Inflammatory macrophage treated with lipopolysaccharide for 4 hours (primary cell): Measurements from ENCODE around the gene CLIP1.

Experiments
- DNase-seq: peaks from one replicate; pipeline ENCODE4 v3.0.0-alpha.2; 2020

The CLIP1 gene

DNA sequence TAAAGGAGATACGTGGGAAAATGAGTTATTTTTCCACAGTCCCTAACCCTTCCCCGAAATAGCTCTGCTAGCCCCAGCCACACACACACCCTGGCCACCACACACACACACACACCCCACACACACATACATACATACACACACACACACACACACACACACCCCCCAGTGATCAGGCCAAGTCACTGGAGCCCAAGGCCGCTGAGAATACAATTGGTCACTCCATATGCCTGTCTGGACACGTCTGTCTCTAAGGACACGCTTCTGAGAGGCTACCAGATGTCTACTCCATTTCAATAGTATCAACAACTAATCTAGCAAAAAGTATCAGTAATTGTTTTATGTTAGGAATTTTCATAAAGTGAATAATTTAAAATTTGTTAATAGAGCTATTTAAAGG, 183.6 kb downstream of the CLIP1 start:
- DNase-seq = no peak

DNA sequence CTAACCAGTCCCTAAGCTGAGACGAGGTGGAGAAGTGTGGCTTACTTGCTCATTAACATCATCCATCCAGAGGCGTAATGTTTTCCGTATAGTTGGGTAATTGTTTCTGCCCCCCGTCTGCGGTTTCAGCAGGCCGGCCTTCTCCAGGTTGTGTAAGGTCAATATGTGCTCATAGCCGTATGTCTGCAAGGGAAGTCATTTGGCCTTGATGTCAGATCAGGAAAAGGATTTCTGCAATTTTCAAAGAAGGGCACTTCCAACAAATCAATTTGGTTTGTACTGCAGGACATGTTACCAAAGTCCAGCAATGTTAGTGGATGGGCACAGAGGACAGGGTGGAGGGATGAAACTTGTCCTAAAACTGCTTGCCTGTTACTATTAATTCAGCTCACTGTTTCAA, 186.7 kb downstream of the CLIP1 start:
- DNase-seq = peak; percentile 47

DNA sequence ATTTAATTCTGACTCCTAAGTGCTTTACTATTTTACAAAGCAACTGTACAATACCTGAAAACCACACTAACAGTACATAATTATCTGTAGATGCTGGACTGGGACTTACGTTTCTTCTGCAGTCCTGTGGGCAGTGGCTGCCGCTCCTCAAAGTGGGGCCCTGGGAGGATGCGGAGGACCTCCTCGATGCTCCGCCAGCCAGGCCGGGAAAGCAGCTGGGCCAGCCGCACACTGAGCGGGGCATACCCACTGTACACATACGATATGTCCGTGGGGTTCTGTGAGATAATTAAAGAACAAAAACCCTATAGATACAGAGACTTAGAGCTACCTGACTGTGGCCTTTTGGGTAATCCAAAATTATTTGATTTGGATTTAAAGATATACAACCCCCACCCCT, 189.8 kb downstream of the CLIP1 start:
- DNase-seq = no peak

DNA sequence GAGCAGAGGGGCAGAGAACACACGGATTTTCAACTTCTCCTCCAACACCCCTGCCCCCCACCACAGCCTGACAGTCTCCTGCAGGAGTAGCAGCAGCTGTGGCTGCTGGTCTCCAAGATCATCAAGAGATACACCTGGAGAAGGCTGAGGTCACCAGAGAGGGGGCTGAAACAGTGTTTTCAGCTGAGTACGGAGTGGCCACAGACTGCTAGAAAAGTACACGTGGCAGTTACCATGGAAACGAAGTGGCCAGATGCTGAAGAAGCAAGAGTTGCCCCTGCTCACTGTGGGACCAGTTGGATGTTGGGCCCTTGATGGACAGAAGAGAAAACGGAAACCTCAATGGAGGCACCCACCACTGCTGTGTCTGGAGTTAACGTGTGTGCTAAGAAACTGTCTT, 191.7 kb downstream of the CLIP1 start:
- DNase-seq = no peak

DNA sequence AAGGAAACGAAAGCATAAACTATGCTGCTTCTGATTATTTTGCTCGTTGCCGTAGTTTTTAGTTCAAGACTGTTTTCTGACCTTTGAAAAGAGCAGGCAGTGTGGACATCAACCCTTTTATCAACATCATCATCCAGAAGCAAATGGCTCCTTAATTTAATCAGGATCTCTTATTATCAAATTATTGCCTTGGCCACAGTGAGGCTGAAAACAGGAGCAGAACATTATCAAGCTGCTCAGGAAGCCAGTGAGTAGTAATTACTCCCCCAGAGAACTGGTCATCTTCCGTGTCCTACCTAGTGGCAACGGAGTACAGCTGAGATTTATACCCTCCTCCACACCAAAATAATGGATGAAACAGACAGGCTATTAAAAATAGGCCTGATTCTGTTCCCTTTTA, 194.4 kb downstream of the CLIP1 start:
- DNase-seq = no peak

DNA sequence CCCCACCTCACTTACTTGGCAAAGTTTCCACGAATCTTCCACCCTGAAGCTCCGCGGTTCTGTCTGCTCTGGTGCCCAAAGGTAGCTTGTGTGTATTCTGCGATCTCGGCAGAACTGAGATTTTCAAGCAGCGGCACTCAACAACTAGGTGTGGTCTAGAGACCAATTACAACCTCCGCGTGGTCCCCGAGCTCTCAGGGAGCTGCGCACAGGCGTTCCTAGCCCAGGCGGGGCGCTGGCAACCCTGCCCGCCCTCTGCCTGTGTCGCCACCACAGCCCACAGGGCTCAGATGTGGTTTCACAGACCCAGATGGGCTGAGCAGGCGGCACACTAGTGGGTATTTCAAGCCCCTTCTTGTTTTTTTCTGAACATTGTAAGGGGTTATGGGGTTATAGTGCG, 195.1 kb downstream of the CLIP1 start:
- DNase-seq = no peak

DNA sequence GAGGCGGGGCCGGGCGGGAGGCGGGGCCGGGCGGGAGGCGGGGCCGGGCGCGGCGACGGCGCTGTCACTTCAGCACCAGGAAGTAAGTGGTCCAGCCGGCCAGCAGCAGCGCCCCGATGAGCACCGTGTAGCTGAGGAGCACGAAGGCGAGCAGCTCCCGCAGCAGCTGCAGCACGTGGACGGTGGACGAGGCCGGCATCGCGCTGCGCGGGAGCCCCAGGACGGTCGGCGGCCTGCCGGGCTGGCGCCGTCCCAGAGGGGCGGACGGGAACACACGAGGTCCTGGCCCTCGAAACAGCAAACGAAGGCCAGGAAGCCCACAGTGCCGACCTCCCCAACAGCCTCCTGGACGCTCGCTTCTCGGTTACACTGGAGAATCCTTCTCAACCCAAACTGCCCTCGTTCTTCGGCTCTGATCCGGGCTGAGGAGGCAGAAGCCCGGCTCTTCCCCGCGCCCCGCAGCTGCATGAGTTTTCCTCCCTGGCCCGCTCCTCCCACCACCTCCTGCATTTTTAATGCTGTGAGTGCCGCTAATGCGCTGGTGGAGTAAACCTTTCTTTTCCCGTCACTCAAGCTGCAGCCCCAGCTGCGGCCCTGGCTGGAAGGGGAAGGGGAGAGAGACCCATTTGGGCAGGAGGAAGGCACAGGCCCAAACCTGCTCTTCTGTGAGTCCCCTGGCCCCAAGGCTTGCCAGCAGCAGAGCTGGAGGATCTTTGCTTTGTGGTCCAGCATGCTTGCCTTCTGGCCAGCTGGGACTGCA, 195.9 kb downstream of the CLIP1 start:
- no peak for DNase-seq

DNA sequence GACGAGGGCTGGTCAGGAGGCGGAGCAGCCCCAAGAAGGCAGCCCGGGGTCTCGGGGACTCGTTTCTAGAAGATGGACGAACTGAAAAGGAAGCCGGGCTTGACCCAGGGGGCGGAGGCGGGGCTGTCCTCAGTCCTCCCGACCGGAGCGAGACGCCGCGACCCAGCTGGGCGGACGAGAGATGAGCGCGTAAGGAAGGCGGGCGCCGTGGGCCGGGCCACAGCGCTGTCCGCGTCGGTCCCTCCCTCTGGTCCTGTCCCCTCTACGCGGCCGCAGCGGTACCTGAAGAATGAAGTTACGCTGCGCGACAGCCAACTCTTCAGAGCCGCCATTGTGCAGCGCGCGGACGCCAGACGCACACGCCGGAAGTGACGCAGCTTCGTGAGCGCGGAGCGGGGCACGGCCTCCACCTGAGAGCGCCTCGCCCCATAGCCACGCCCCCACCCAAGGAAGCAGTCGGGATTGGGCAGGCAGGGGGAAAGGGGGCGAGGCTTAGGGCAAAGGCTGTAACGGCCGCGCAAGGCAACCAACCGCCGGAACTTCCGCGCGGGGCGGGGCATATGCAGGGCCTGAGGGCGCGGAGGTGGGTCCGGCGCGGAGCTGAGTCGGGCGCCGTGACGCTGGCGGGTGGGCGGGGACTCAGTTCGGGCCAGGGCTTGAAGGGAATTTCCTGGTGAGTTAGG, 196.6 kb downstream of the CLIP1 start, which contains the start of gene DIABLO:
DIABLO (minus strand) TSS at position 370 of the 683 bp plus-strand sequence; CDS start at position 332, 38 bp downstream.
- peak; percentile 100 for DNase-seq
